ENCODE data around the gene MRTFB. TPM values are rescaled to one million over a fixed set of nuclear protein-coding genes. Genes with fewer than 3 reads are reported as not detected.
A peak's percentile ranks its signal among the peaks of the same experiment; 100 is the strongest.

Gene MRTFB
- total and polyA plus RNA-seq, 5 experiments from 2014 or later = 2.5 to 23.3 (median 6.4) TPM

- POLR2A ChIA-PET = no interaction called here
- Mint-ChIP-seq H3K4me3 (no peak overlapping the region), H3K27ac (no peak overlapping the region), H3K4me1 (peaks cover 0 to 6% (median 1%) of the 10 kb centered on the region in 4 donors), H3K27me3 (no peaks in the 10 kb centered on the region), H3K9me3 (peaks cover 0 to 6% (median 0%) of the 10 kb centered on the region in 9 donors), H3K36me3 (peaks cover 5 to 24% (median 10%) of the 10 kb centered on the region in 3 donors)
- DNase-seq (no peak), ATAC-seq (no peak)
Observed at GRCh38 chr16:14132696-14133048, 61.6 kb downstream of the MRTFB start.

GRCh38 chr16:14133907-14134306 lies 62.8 kb downstream of the MRTFB start:
- Mint-ChIP-seq H3K9me3 (peaks cover 0 to 13% (median 2%) of the 10 kb centered on the region in 9 donors), H3K4me3 (no peak overlapping the region), H3K36me3 (peaks cover 14 to 27% (median 16%) of the 10 kb centered on the region in 3 donors), H3K27ac (no peak overlapping the region), H3K4me1 (peaks cover 0 to 2% (median under 1%) of the 10 kb centered on the region in 4 donors), H3K27me3 (no peaks in the 10 kb centered on the region)
- POLR2A ChIA-PET = no interaction called here
- DNase-seq (no peak), ATAC-seq (no peak)

DNA sequence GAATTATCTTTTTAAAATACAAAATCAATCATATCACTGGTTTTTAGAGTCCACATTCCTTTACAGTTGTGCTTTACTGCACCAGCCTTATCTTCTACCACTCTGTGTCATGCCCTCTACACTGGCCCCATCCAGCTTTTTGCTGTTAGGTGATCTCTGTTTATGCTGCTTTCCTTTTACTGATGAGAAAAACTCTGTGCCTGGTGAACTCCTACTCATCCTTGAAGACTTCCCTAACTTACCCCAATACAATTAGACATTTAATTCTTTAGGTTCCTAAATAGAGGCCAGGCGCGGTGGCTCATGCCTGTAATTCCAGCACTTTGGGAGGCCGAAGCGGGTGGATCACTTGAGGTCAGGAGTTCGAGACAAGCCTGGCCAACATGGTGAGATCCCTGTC lies 64.6 kb downstream of the MRTFB start:
- peaks cover 14 to 36% (median 29%) of the 10 kb centered on the region in 3 donors for H3K36me3 Mint-ChIP-seq
- no peaks in the 10 kb centered on the region for H3K27me3 Mint-ChIP-seq
- DNase-seq (no peak), ATAC-seq (no peak)
- peaks cover 0 to 2% (median 0%) of the 10 kb centered on the region in 4 donors for H3K4me1 Mint-ChIP-seq
- POLR2A ChIA-PET = no interaction called here
- peaks cover 0 to 17% (median 0%) of the 10 kb centered on the region in 9 donors for H3K9me3 Mint-ChIP-seq
- no peak overlapping the region for H3K4me3 Mint-ChIP-seq
- no peak overlapping the region for H3K27ac Mint-ChIP-seq

DNA sequence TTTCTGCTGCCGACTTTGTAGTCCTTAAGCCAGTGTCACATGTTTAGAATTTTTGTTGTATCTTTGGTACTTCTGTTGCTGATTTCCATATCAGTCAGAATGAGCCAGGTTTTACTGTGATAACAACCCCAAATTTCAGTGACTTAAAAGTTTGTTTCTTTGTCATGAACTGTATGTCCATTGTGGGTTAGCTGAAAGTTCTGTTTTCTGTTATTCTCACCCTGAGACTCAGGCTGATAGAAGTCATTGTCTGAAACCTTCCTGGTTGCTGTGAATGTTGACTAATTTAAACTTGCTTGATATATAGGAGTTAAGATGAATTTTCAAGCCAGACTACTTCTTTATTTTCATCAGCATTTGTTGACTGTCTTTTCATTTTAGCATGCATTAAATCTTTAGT lies 68.8 kb downstream of the MRTFB start:
- Mint-ChIP-seq H3K9me3 (peaks cover 0 to 17% (median 0%) of the 10 kb centered on the region in 9 donors), H3K4me1 (peaks cover 0 to 2% (median 0%) of the 10 kb centered on the region in 4 donors), H3K36me3 (peaks cover 13 to 52% (median 40%) of the 10 kb centered on the region in 3 donors), H3K27ac (no peak overlapping the region), H3K27me3 (no peaks in the 10 kb centered on the region), H3K4me3 (no peak overlapping the region)
- ATAC-seq (no peak), DNase-seq (no peak)
- POLR2A ChIA-PET = no interaction called here

DNA sequence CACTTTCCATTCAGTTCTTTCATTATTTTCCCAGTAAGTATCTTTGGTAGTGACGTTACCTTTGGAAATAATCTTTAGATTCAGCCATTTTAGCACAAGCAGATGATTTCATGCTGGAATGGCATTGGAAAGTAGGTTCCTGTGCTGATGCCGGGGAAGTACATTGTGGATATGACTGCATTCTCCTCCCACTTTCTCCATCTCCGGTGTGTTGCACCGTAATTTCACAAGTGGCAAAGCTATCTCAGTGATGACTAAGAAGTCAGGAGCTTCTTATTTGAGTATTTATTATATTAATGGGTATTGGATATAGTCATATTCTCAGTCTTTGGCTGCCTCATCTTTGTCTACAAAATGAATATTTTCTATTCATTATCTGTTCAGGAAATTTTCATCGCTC lies 69.8 kb downstream of the MRTFB start:
- ATAC-seq = no peak
- Mint-ChIP-seq H3K36me3 (peaks cover 9 to 51% (median 40%) of the 10 kb centered on the region in 3 donors), H3K27me3 (no peaks in the 10 kb centered on the region), H3K9me3 (peaks cover 0 to 17% (median 0%) of the 10 kb centered on the region in 9 donors), H3K4me1 (peaks cover 0 to 2% (median 0%) of the 10 kb centered on the region in 4 donors), H3K27ac (no peak overlapping the region), H3K4me3 (no peak overlapping the region)
- DNase-seq = no peak
- POLR2A ChIA-PET = no interaction called here

DNA sequence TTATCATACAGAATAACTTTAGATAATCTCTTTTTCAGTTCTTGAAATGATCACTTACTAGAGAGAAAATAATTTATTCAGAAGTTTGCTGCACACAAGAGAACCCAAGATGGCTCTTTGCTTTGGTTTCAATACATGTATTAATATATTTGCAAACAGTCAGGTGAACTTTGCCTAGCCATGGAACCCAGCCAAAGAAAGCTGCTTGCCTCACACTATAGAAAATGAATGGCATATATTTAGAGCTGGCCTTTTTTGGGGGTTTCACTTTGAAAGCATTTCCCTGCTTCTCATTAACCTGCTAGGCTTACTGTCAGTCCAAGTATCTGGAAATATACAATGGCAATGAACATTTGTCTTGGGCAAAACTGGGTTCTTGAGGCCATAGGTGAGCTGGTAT lies 75.3 kb downstream of the MRTFB start:
- no peak for ATAC-seq
- Mint-ChIP-seq H3K4me3 (no peak overlapping the region), H3K4me1 (peaks cover 0 to 1% (median 0%) of the 10 kb centered on the region in 4 donors), H3K27me3 (no peaks in the 10 kb centered on the region), H3K36me3 (peaks cover 0 to 48% (median 22%) of the 10 kb centered on the region in 3 donors), H3K9me3 (no peaks in the 10 kb centered on the region), H3K27ac (peak overlapping the region in 1 of 10 donors; percentile 12)
- DNase-seq = no peak
- POLR2A ChIA-PET = no interaction called here

GRCh38 chr16:14148016-14148415 lies 76.9 kb downstream of the MRTFB start:
- no peaks in the 10 kb centered on the region for H3K9me3 Mint-ChIP-seq
- no peak for DNase-seq
- H3K36me3 Mint-ChIP-seq = peaks cover 0 to 37% (median 17%) of the 10 kb centered on the region in 3 donors
- POLR2A ChIA-PET = no interaction called here
- no peak overlapping the region for H3K4me3 Mint-ChIP-seq
- peaks cover 0 to 1% (median 0%) of the 10 kb centered on the region in 4 donors for H3K4me1 Mint-ChIP-seq
- H3K27me3 Mint-ChIP-seq = no peaks in the 10 kb centered on the region
- no peak for ATAC-seq
- no peak overlapping the region for H3K27ac Mint-ChIP-seq

DNA sequence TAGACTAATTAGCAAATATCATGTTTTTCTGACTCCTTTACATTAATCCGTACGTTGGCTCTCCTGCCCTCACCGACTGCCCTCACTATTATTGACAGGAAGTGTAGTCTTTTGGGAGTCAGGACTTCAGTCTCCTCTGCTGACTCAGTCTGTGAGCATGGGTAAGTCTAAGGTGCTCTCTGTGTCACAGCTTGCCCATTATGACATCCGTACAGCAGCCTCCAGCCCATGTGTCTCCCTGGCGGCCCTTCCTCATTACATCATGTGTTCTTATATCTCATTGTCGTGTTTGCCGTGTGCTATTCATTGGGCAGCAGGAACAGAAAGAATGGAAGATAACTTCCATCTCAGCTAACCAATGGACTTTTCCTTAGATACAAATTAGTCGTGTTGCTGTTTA lies 77.5 kb downstream of the MRTFB start:
- Mint-ChIP-seq H3K27ac (no peak overlapping the region), H3K4me3 (no peak overlapping the region), H3K4me1 (peaks cover 0 to 1% (median 0%) of the 10 kb centered on the region in 4 donors), H3K27me3 (no peaks in the 10 kb centered on the region), H3K9me3 (no peaks in the 10 kb centered on the region), H3K36me3 (peaks cover 0 to 33% (median 16%) of the 10 kb centered on the region in 3 donors)
- ATAC-seq = no peak
- DNase-seq = no peak
- POLR2A ChIA-PET = no interaction called here

GRCh38 chr16:14150796-14151195 lies 79.7 kb downstream of the MRTFB start:
- H3K4me1 Mint-ChIP-seq = peaks cover 0 to 1% (median 0%) of the 10 kb centered on the region in 4 donors
- no peak overlapping the region for H3K4me3 Mint-ChIP-seq
- H3K36me3 Mint-ChIP-seq = peaks cover 0 to 23% (median 12%) of the 10 kb centered on the region in 3 donors
- DNase-seq = no peak
- POLR2A ChIA-PET = no interaction called here
- H3K27ac Mint-ChIP-seq = no peak overlapping the region
- ATAC-seq = no peak
- H3K9me3 Mint-ChIP-seq = no peaks in the 10 kb centered on the region
- no peaks in the 10 kb centered on the region for H3K27me3 Mint-ChIP-seq

GRCh38 chr16:14151256-14152030 lies 80.3 kb downstream of the MRTFB start:
- POLR2A ChIA-PET = no interaction called here
- Mint-ChIP-seq H3K9me3 (no peaks in the 10 kb centered on the region), H3K4me1 (peaks cover 0 to 3% (median 0%) of the 10 kb centered on the region in 4 donors), H3K27ac (no peak overlapping the region), H3K36me3 (peaks cover 0 to 23% (median 12%) of the 10 kb centered on the region in 3 donors), H3K4me3 (no peak overlapping the region), H3K27me3 (no peaks in the 10 kb centered on the region)
- DNase-seq (no peak), ATAC-seq (no peak)

DNA sequence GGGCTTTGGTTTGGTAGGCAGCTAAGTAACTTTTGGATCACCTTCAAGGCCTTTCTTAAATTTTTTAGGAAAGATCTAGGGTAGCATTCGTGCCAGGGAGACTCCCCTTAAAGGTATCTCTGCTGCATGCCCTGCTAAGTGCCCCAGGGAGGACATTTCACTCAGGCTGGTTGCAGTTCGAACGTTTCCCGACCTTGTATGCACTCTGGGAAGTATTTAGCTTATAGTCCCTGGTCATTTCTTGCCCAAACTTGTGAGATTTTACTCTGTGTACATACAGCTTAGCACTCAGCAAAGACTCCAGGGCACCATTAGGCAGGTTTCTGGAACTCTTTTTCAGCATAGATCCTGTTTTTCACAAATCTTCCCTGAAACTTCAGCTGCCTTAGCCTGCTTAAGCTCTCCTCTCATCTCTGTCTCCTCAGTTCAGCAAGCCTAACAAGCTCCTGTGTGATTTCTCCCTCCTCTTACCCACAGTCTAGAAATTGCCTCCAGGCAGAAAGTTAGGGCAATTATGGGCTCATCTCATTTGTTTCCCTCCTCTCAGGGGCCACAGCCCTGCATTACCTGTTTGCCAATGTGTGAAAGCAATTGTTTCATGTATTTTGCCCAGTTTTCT lies 84.6 kb downstream of the MRTFB start:
- H3K4me3 Mint-ChIP-seq = no peak overlapping the region
- peaks cover 0 to 4% (median 0%) of the 10 kb centered on the region in 3 donors for H3K36me3 Mint-ChIP-seq
- peaks cover 0 to 2% (median 0%) of the 10 kb centered on the region in 4 donors for H3K4me1 Mint-ChIP-seq
- H3K27ac Mint-ChIP-seq = no peak overlapping the region
- no peaks in the 10 kb centered on the region for H3K27me3 Mint-ChIP-seq
- DNase-seq (no peak), ATAC-seq (no peak)
- no peaks in the 10 kb centered on the region for H3K9me3 Mint-ChIP-seq
- POLR2A ChIA-PET = no interaction called here

DNA sequence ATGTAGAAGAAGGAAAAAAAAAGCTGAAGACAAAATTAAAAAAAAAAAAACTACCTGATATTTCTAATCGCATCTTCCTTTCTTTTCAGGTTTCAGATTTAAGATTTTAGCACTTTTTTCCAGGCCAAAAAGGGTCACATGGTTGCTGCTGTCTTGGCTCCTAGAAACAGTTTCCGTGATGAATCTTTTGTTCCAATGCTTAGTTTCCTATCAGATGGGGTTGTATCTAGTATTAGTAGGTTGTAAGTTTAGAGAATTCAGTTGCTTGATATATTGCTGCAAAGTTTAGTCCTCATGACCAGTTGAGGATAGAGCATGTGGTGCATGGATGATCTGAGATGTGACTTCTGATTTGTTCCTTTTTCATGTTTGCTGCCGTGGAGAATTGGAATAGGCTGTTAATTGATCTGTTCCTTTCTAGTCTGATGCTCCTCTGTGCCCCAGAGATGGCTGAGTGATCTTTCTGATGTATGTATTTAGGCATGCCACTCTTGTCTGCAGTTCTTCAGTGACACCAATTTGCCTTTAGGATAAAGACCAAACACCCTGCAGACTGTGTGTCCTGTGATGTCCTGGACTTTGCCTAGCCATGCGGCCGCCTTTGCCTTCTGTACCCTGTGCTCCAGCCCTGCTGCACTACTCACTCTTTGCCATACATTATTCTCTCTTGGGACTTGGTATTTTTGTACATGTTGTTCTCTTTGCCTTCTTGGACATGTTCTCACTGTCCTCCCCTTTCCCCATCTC lies 94.0 kb downstream of the MRTFB start:
- no peaks in the 10 kb centered on the region for H3K9me3 Mint-ChIP-seq
- H3K27ac Mint-ChIP-seq = peak overlapping the region in 2 of 10 donors; percentile 6 to 30
- H3K4me3 Mint-ChIP-seq = no peak overlapping the region

DNA sequence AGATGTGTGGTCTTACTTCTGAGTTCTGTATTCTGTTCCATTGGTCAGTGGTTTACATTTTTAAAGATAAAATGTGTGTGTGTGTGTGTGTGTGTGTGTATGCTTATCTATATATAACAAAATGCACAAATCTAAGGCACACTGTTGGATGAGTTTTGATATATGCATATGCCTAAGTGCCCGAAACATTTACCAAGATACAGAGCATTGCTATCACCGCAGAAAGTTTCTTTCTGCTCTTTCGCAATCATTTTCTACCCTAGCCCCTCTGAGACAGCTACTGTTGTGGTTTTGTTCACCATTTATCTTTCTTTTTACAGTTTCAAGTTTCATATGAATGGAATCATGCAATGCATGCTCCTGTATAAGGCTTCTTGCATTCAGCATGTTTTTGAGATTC lies 97.0 kb downstream of the MRTFB start:
- no peak for DNase-seq
- peaks cover 3 to 14% (median 7%) of the 10 kb centered on the region in 4 donors for H3K4me1 Mint-ChIP-seq
- peaks cover 15 to 17% (median 17%) of the 10 kb centered on the region in 3 donors for H3K36me3 Mint-ChIP-seq
- H3K27ac Mint-ChIP-seq = no peak overlapping the region
- POLR2A ChIA-PET = no interaction called here
- ATAC-seq = no peak
- H3K27me3 Mint-ChIP-seq = no peaks in the 10 kb centered on the region
- H3K4me3 Mint-ChIP-seq = no peak overlapping the region
- H3K9me3 Mint-ChIP-seq = peaks cover 0 to 14% (median 7%) of the 10 kb centered on the region in 9 donors

More for the DNA sequence above, 94.0 kb downstream of the MRTFB start:
- Mint-ChIP-seq H3K27me3 (no peaks in the 10 kb centered on the region), H3K4me1 (peaks cover 4 to 14% (median 8%) of the 10 kb centered on the region in 4 donors), H3K36me3 (no peaks in the 10 kb centered on the region)
- POLR2A ChIA-PET = no interaction called here
- DNase-seq (no peak), ATAC-seq (no peak)

All from naive thymus-derived CD8-positive, alpha-beta T cell (primary cell).